ENCODE results near the gene ADAP1.
A peak's percentile ranks its signal among the peaks of the same experiment; 100 is the strongest.

Gene ADAP1

GRCh38 chr7:930975-931758 lies 23.3 kb downstream of the ADAP1 start:
- Histone ChIP-seq H3K27ac (replicated peaks) (peak overlapping the region; percentile 46), H3K27me3 (ENCODE audit: insufficient read depth, poor library complexity, severe bottlenecking) (no peaks in the 10 kb centered on the region), H3K4me3 (replicated peaks; ENCODE audit: insufficient read depth, low read length) (no peak overlapping the region)
- TF ChIP-seq SPI1 (IDR thresholded peaks at IDR 0.05; ENCODE audit: borderline replicate concordance, low read depth) (peak; percentile 50; the same call in 1 of the 2 replicates), REST (IDR thresholded peaks at IDR 0.05; ENCODE audit: insufficient replicate concordance, low read depth) (no peak)
- peak; percentile 77 to 85 for DNase-seq (ENCODE audit: low read depth in 1 of 2, low spot score in 1 of 2)

DNA sequence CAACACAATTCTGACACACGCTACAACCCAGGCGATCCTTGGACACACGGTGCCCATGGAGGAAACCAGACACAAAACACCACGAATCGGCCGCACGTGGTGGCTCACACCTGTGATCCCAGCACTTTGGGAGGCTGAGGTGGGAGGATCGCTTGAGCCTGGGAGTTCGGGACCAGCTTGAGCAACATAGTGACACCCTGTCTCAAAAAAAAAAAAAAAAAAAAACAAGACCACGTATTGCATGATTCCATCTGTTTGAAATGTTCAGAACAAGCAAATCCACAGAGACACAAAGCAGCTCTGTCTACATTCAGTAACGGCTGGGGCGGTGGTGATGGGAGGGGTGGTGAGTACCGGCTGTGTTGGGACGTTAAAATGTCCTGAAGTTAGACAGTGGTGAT lies 25.2 kb downstream of the ADAP1 start:
- H3K27ac ChIP-seq (replicated peaks) = peak overlapping the region; percentile 86
- no peaks in the 10 kb centered on the region for H3K27me3 ChIP-seq (ENCODE audit: insufficient read depth, poor library complexity, severe bottlenecking)
- TF ChIP-seq CTCF (IDR thresholded peaks at IDR 0.05; ENCODE audit: insufficient read depth, low read length) (no peak), SPI1 (IDR thresholded peaks at IDR 0.05; ENCODE audit: borderline replicate concordance, low read depth) (no peak), GABPA (IDR thresholded peaks at IDR 0.05; ENCODE audit: low read depth) (no peak), REST (IDR thresholded peaks at IDR 0.05; ENCODE audit: insufficient replicate concordance, low read depth) (no peak), POLR2AphosphoS5 (IDR thresholded peaks at IDR 0.05; ENCODE audit: low read depth) (no peak)
- no peak for DNase-seq (ENCODE audit: low read depth in 1 of 2, low spot score in 1 of 2)
- H3K4me3 ChIP-seq (replicated peaks; ENCODE audit: insufficient read depth, low read length) = no peak overlapping the region

GRCh38 chr7:927031-927671 lies 27.3 kb downstream of the ADAP1 start:
- Histone ChIP-seq H3K27me3 (ENCODE audit: insufficient read depth, poor library complexity, severe bottlenecking) (no peaks in the 10 kb centered on the region), H3K4me3 (replicated peaks; ENCODE audit: insufficient read depth, low read length) (no peak overlapping the region), H3K27ac (replicated peaks) (peak overlapping the region; percentile 36)
- peak in 1 of 2 experiments; percentile 35 for DNase-seq (ENCODE audit: low read depth in 1 of 2, low spot score in 1 of 2)
- no peak for TF ChIP-seq REST (IDR thresholded peaks at IDR 0.05; ENCODE audit: insufficient replicate concordance, low read depth)
- TF ChIP-seq GABPA (IDR thresholded peaks at IDR 0.05; ENCODE audit: low read depth) = no peak
- TF ChIP-seq POLR2AphosphoS5 (IDR thresholded peaks at IDR 0.05; ENCODE audit: low read depth) = no peak
- TF ChIP-seq SPI1 (IDR thresholded peaks at IDR 0.05; ENCODE audit: borderline replicate concordance, low read depth) = no peak
- no peak for TF ChIP-seq CTCF (IDR thresholded peaks at IDR 0.05; ENCODE audit: insufficient read depth, low read length)
